Erythroblast (primary cell): ENCODE results near the gene EP400.

Source experiments
- GATA1 ChIP-seq: IDR thresholded peaks from 2 replicates; pipeline ENCODE4 v1.6.1; 2011; ENCODE audit warnings: low read depth, mild to moderate bottlenecking, control low read depth, low read length, moderate library complexity
- POLR2A ChIP-seq: IDR thresholded peaks from 2 replicates; pipeline ENCODE4 v1.6.1; 2011; ENCODE audit warnings: mild to moderate bottlenecking, low read length

DNA sequence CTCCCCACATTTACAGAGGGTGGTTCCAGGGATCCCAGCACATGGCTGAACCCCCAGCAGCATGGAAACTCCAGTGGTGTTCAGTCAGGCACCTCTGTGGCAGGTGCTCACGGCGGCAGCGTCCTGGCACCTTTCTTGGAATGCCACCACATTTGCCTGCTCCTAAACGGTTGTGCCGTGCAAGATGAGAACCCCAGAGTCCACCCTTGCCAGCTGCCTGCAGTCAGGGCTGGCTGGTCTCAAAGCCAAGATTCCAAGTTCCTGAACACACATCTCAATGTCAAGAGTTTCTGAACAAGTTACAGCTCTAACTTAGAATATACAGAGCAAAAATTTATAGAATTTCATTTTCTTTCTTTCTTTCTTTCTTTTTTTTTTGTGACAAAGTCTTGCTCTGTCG, 155.7 kb downstream of the EP400 start:
- no peak for TF ChIP-seq POLR2A
- TF ChIP-seq GATA1 = no peak
